Measurements from ENCODE around the gene AIFM3.

DNA sequence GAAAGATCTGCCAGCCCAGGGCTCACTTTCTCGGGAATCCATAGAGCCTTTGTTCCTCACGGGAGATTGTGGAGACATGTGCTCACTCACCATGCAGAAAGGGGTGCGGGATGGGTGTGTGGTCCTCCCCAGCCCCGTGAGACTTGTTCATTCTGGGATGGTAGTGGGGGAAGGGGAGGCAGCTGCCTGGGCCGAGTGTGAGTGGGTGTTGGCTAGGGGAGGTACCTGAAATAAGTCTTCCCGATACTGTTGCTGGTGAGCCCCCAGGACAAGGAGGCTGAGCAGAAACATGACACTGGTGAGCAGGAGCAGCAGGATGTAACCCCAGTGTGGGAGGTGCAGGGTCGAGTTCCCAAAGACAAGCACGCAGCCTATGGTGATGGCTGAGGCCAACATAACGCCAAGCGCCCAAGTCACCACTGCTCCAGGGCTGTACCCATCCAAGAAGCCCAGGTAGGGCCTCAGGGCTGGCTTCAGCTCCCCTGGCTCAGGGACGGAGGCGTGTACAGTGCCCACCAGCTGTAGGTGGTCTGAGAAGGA, 62.5 kb downstream of the AIFM3 start:
- TF ChIP-seq POLR2A (IDR thresholded peaks at IDR 0.05; ENCODE audit: low read length): no peak
- no peak for TF ChIP-seq GATA1 (IDR thresholded peaks at IDR 0.05; ENCODE audit: low read depth, low read length)
